ENCODE data around the gene IL1RL2.

Gene IL1RL2

GRCh38 chr2:102278720-102279390, 92.0 kb downstream of the IL1RL2 start:
- intact Hi-C loops (cut with DNase I; ENCODE audit: low total_unique reads): no loop called here

GRCh38 chr2:102279391-102279735, 92.5 kb downstream of the IL1RL2 start:
- DNase-seq: no peak
- H3K36me3 ChIP-seq: no peaks in the 10 kb centered on the region
- intact Hi-C loops (cut with DNase I; ENCODE audit: low total_unique reads): no loop called here

More at GRCh38 chr2:102278720-102279390, 92.0 kb downstream of the IL1RL2 start:
- Histone ChIP-seq H3K36me3 (no peaks in the 10 kb centered on the region), H3K27ac (no peak overlapping the region), H3K27me3 (peaks cover 0 to 4% of the 10 kb centered on the region in 2 donors), H3K9me3 (no peaks in the 10 kb centered on the region), H3K4me1 (no peaks in the 10 kb centered on the region), H3K4me3 (no peak overlapping the region)
- TF ChIP-seq CTCF (IDR thresholded peaks at IDR 0.05): no peak
- DNase-seq: no peak

DNA sequence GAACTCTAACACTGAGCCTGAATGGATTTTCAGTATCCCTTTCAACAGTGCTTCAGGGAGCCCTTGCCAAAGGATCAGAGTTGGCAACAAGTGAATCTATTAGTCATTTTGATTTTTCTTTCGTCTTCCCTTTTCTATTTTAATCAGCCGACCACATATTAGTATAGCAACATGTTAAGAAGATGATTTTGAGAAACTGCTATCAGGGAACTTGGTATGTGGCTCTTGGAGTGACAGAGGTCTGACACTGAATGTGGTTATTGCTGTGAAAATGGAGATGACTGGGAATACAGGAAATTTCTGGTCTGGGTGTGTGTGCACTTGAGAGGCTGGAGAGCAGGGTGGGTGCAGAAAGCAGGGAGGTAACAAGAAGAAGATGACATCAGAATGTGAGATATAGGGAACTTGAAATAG, 95.9 kb downstream of the IL1RL2 start:
- no peaks in the 10 kb centered on the region for H3K36me3 ChIP-seq
- no peaks in the 10 kb centered on the region for H3K9me3 ChIP-seq
- H3K4me3 ChIP-seq: no peak overlapping the region
- H3K4me1 ChIP-seq: no peaks in the 10 kb centered on the region
- no peak for TF ChIP-seq CTCF (IDR thresholded peaks at IDR 0.05)
- H3K27me3 ChIP-seq: no peaks in the 10 kb centered on the region
- no peak overlapping the region for H3K27ac ChIP-seq
- intact Hi-C loops (cut with DNase I; ENCODE audit: low total_unique reads): no loop called here
- DNase-seq: no peak

More at GRCh38 chr2:102279391-102279735, 92.5 kb downstream of the IL1RL2 start:
- Histone ChIP-seq H3K27me3 (peaks cover 0 to 4% of the 10 kb centered on the region in 2 donors), H3K4me1 (no peaks in the 10 kb centered on the region), H3K27ac (no peak overlapping the region), H3K9me3 (no peaks in the 10 kb centered on the region), H3K4me3 (no peak overlapping the region)
- TF ChIP-seq CTCF (IDR thresholded peaks at IDR 0.05): no peak

DNA sequence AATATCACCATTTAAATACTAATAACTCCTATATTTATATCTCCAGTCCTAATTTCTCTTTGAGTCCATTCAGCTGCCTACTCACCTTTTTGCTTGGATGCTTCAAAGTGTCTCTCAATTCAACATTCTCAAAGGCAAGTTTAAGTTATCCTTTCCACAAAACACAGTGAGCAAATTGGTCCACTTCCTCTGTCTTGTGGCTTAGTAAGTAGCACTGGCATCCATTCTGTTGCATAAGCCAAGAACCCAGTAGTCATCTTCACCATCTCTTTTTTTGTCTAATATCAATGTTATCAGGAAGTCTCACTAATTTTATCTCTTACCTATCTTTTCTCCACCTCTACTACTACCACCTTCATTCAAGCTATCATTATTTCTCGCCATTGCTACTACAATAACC, 97.2 kb downstream of the IL1RL2 start:
- Histone ChIP-seq H3K36me3 (no peaks in the 10 kb centered on the region), H3K27me3 (no peaks in the 10 kb centered on the region), H3K27ac (no peak overlapping the region), H3K9me3 (no peaks in the 10 kb centered on the region), H3K4me3 (no peak overlapping the region), H3K4me1 (no peaks in the 10 kb centered on the region)
- no peak for DNase-seq
- intact Hi-C loops (cut with DNase I; ENCODE audit: low total_unique reads): no loop called here
- TF ChIP-seq CTCF (IDR thresholded peaks at IDR 0.05): no peak

DNA sequence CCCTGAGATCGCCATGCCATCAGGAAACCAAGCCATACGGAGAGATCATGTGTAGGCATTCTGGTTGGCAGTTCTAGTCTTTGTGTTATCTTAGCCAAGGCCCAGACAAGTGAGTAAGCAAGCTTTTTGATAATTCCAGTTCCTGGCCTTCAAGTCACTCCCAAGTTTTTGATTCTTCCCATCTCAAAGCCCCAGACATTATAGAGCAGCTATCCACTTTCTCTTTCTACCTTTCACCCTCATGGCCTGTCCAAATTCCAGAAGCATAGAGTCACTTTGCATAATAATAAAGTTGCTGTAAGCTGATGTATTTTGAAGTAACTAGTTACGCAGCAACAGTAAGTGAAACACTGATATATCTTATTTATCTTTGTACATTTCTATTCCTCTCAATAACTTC, 97.8 kb downstream of the IL1RL2 start:
- no peak for TF ChIP-seq CTCF (IDR thresholded peaks at IDR 0.05)
- intact Hi-C loops (cut with DNase I; ENCODE audit: low total_unique reads): no loop called here
- no peak overlapping the region for H3K4me3 ChIP-seq
- no peaks in the 10 kb centered on the region for H3K4me1 ChIP-seq
- H3K9me3 ChIP-seq: no peaks in the 10 kb centered on the region
- no peak overlapping the region for H3K27ac ChIP-seq
- no peak for DNase-seq
- no peaks in the 10 kb centered on the region for H3K36me3 ChIP-seq
- no peaks in the 10 kb centered on the region for H3K27me3 ChIP-seq

DNA sequence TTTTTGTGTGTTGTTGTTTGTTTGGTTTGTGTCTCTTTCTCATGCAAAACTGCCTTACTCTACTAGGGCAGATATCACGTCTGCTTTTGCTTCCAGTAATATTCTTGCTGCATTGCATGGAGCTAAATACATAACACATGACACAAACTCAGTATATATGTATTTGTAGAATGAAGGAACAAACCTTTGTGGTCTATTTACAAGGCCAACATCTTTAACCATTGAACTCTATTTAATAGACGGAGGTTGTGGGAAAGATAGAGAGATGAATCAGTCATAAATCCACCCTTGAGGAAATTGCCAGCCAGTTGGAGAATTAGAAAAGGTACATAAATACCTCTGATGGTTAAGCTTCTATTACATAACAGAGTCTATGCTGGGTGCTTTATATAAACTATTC, 98.5 kb downstream of the IL1RL2 start:
- no peak overlapping the region for H3K27ac ChIP-seq
- no peak for TF ChIP-seq CTCF (IDR thresholded peaks at IDR 0.05)
- H3K36me3 ChIP-seq: no peaks in the 10 kb centered on the region
- no peak for DNase-seq
- H3K27me3 ChIP-seq: no peaks in the 10 kb centered on the region
- no peak overlapping the region for H3K4me3 ChIP-seq
- no peaks in the 10 kb centered on the region for H3K9me3 ChIP-seq
- no peaks in the 10 kb centered on the region for H3K4me1 ChIP-seq
- intact Hi-C loops (cut with DNase I; ENCODE audit: low total_unique reads): no loop called here

All from tibial artery (tissue), 4 donors.